ENCODE results near the gene BCL2L13. TPM values are rescaled to one million over a fixed set of nuclear protein-coding genes. Genes with fewer than 3 reads are reported as not detected.

The BCL2L13 gene, protein sequence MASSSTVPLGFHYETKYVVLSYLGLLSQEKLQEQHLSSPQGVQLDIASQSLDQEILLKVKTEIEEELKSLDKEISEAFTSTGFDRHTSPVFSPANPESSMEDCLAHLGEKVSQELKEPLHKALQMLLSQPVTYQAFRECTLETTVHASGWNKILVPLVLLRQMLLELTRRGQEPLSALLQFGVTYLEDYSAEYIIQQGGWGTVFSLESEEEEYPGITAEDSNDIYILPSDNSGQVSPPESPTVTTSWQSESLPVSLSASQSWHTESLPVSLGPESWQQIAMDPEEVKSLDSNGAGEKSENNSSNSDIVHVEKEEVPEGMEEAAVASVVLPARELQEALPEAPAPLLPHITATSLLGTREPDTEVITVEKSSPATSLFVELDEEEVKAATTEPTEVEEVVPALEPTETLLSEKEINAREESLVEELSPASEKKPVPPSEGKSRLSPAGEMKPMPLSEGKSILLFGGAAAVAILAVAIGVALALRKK
- 10 to 100 TPM; 37.5 to 44.2 TPM for total RNA-seq
- 41.3 TPM for polyA plus RNA-seq (2013, experiment 1 of 2)
- 36.1 TPM for polyA plus RNA-seq (2013, experiment 2 of 2)
- long read RNA-seq, experiment 1, full-length matches to known transcripts, result 12 of 35 reads
- long read RNA-seq, experiment 1, partial matches to known transcripts, result 19 of 35 reads
- long read RNA-seq, experiment 1, other reads (novel, unspliced or antisense), result 4 of 35 reads
- long read RNA-seq, experiment 2, full-length matches to known transcripts, result 58 of 100 reads
- long read RNA-seq, experiment 2, partial matches to known transcripts, result 20 of 100 reads
- long read RNA-seq, experiment 2, other reads (novel, unspliced or antisense), result 22 of 100 reads
- long read RNA-seq, experiment 3, full-length matches to known transcripts, result 197 of 267 reads
- long read RNA-seq, experiment 3, partial matches to known transcripts, result 33 of 267 reads
- long read RNA-seq, experiment 3, other reads (novel, unspliced or antisense), result 37 of 267 reads
- long read RNA-seq, experiment 4, full-length matches to known transcripts, result 18 of 35 reads
- long read RNA-seq, experiment 4, partial matches to known transcripts, result 11 of 35 reads
- long read RNA-seq, experiment 4, other reads (novel, unspliced or antisense), result 6 of 35 reads

DNA sequence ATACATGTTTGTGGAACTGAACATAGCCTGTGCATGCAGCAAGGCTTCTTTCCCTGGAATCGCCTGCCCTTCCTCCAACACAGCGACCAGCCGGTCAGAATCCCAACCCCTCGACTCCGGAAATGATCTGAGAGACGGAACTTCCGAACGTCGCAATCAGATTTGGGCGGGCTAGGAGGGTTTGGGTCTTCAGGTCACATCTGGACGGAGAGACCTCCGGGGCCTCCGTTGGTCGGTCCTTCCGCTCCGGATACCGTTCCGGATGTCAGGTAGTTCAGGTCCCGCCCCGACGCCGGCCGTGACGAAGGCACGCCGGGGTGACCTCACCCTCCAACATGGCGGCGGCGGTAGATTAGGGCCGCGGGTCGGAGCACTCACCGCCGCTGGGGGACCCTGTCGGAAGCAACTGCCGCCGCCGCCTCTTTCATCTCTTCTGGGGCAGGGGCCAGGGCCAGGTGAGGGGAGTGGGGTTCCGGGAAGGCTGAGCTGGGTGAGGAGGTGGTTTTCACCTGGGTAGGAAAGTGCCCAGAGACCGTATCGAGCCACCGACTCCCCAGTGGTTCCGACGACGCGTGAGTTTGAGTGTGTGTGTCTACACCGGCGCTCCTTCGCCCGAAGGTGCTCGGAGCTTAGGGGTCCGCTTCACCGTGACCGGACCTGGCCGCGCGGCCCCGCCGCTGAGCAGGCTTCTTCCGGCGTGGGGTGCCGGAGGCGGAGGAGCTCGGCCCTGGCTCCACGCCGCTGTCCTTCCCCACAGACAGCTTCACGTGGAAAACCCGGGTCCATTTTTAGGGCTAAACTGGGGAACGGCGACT, at the start of gene BCL2L13:
Gene BCL2L13 (plus strand): TSS at position 326 of the 815 bp plus-strand sequence. CDS start 16,955 bp downstream, outside the sequence.
- Histone ChIP-seq H3K36me3 (ENCODE audit: control insufficient read depth, insufficient read depth, low read length) (peaks cover 13% of the 10 kb centered on the region), H3K9me3 (ENCODE audit: control insufficient read depth, low read length) (no peaks in the 10 kb centered on the region), H3K4me1 (ENCODE audit: control insufficient read depth, insufficient read depth, low read length) (no peaks in the 10 kb centered on the region), H3K9ac (ENCODE audit: extremely low read depth, low read length, poor library complexity, severe bottlenecking) (peak within 1 kb of the TSS; percentile 98), H3K4me3 (ENCODE audit: low read length) (peak within 1 kb of the TSS; percentile 94), H3K27ac (ENCODE audit: low read depth, low read length) (peak within 1 kb of the TSS; percentile 93), H3K27me3 (ENCODE audit: control insufficient read depth, insufficient read depth, low read length, poor library complexity, severe bottlenecking) (no peaks in the 10 kb centered on the region)
- H3K4me1 Mint-ChIP-seq, result peaks cover 12% of the 10 kb centered on the region
- DNase-seq, result peak; percentile 97
- no peaks in the 10 kb centered on the region for H3K27me3 Mint-ChIP-seq (ENCODE audit: insufficient read depth)
- 0% methylated on average over 22 to 70 of the region's 70 CpGs for WGBS, 2 experiments (ENCODE audit: insufficient coverage in 1 of 2, insufficient read length in 1 of 2)
- peaks cover 18% of the 10 kb centered on the region for H3K36me3 Mint-ChIP-seq (ENCODE audit: low read depth)
- peak within 1 kb of the TSS; percentile 98 for H3K27ac Mint-ChIP-seq
- TF ChIP-seq, protein P1, sequence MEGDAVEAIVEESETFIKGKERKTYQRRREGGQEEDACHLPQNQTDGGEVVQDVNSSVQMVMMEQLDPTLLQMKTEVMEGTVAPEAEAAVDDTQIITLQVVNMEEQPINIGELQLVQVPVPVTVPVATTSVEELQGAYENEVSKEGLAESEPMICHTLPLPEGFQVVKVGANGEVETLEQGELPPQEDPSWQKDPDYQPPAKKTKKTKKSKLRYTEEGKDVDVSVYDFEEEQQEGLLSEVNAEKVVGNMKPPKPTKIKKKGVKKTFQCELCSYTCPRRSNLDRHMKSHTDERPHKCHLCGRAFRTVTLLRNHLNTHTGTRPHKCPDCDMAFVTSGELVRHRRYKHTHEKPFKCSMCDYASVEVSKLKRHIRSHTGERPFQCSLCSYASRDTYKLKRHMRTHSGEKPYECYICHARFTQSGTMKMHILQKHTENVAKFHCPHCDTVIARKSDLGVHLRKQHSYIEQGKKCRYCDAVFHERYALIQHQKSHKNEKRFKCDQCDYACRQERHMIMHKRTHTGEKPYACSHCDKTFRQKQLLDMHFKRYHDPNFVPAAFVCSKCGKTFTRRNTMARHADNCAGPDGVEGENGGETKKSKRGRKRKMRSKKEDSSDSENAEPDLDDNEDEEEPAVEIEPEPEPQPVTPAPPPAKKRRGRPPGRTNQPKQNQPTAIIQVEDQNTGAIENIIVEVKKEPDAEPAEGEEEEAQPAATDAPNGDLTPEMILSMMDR (conservative IDR thresholded peaks at IDR 0.05), result peak; percentile 15
- peaks cover 10% of the 10 kb centered on the region for H3K9me3 Mint-ChIP-seq
- H3K4me3 Mint-ChIP-seq, result peak within 1 kb of the TSS; percentile 81

DNA sequence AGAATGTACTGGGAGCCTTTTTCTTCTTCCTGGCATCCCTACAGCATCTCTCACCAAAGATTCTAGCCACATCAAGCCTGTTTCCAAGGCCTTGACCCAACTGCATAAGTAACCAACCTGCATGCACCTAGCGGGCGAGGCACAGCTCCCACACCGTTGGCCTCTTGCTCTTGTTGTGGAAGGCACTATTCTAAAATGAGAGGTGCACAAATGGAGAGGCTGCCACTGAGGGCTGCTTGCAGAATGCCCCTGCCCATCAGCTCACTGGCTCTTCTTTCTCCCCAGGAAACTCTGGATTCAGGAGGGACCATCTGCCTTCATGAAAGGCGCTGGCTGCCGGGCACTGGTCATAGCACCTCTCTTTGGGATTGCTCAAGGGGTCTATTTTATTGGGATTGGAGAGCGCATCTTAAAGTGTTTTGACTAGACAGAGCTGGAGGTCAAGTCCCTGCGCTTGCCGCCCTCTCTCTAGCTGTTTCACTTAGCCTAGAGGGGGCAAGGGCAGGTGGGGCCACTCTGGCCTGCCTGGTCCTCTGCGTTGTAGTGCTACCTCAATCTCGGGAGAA, 48.7 kb upstream of the BCL2L13 start:
- peaks cover 6% of the 10 kb centered on the region for H3K4me1 Mint-ChIP-seq
- TF ChIP-seq, protein P1 (conservative IDR thresholded peaks at IDR 0.05), result no peak

More for the DNA sequence above, 48.7 kb upstream of the BCL2L13 start:
- Mint-ChIP-seq H3K27ac (peak overlapping the region; percentile 14), H3K36me3 (ENCODE audit: low read depth) (peaks cover 60% of the 10 kb centered on the region), H3K9me3 (no peaks in the 10 kb centered on the region), H3K27me3 (ENCODE audit: insufficient read depth) (no peaks in the 10 kb centered on the region), H3K4me3 (no peak overlapping the region)
- Histone ChIP-seq H3K27ac (ENCODE audit: low read depth, low read length) (no peak overlapping the region), H3K4me1 (ENCODE audit: control insufficient read depth, insufficient read depth, low read length) (no peaks in the 10 kb centered on the region), H3K9me3 (ENCODE audit: control insufficient read depth, low read length) (no peaks in the 10 kb centered on the region), H3K36me3 (ENCODE audit: control insufficient read depth, insufficient read depth, low read length) (peaks cover 53% of the 10 kb centered on the region), H3K27me3 (ENCODE audit: control insufficient read depth, insufficient read depth, low read length, poor library complexity, severe bottlenecking) (no peaks in the 10 kb centered on the region), H3K4me3 (ENCODE audit: low read length) (no peak overlapping the region), H3K9ac (ENCODE audit: extremely low read depth, low read length, poor library complexity, severe bottlenecking) (no peak overlapping the region)
- WGBS, 2 experiments (ENCODE audit: insufficient coverage in 1 of 2, insufficient read length in 1 of 2), result 94 to 96% methylated on average over 8 to 10 of the region's 10 CpGs
- DNase-seq, result no peak

Data from endodermal cell (in vitro differentiated cells).